Measurements from ENCODE around the gene STK11IP.

Gene STK11IP

DNA sequence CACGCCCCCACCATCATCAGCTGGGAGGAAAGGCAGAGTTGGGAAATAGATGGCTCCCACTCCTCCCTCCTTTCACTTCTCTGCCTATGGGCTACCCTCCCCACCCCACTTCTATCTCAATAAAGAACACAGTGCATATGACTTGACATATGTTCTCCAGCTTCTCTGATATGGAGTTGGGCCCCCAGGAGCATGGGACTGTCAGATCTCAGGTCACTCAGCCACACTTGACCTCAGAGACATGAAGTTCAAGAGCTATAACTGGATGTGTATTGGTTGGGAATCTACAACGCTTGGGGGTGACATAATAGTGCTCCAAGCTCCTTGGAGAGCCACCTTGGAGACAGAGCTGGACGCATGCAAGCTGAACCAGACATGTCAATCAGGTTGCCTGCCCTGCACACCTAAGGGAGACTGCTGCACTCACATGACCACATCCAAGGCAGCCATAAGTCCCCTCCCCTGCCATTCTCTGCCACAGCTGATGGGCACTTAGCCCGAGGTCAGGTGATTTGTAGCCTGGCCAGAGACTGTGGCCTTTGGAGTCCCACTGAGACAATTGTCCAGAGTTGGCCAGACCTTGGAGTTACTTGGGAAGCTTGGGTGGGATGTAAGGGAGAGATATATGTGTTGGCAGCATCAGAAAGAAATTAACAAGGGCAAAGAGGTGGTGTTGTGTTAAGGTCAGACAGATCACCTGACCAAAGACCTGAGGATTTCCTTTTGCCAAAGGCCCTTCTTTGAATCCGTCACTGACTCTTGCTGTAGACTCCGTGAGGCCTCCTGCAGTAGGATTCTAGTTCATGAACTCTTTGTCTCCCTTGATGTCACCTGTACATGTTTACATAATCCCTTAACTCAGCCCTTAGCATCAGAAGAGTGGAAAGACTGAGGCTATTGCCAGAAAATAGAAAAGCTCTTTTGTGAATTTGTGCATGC, 21.8 kb upstream of the STK11IP start:
- H3K4me3 ChIP-seq, result no peak overlapping the region
- no peak overlapping the region for H3K27ac ChIP-seq

DNA sequence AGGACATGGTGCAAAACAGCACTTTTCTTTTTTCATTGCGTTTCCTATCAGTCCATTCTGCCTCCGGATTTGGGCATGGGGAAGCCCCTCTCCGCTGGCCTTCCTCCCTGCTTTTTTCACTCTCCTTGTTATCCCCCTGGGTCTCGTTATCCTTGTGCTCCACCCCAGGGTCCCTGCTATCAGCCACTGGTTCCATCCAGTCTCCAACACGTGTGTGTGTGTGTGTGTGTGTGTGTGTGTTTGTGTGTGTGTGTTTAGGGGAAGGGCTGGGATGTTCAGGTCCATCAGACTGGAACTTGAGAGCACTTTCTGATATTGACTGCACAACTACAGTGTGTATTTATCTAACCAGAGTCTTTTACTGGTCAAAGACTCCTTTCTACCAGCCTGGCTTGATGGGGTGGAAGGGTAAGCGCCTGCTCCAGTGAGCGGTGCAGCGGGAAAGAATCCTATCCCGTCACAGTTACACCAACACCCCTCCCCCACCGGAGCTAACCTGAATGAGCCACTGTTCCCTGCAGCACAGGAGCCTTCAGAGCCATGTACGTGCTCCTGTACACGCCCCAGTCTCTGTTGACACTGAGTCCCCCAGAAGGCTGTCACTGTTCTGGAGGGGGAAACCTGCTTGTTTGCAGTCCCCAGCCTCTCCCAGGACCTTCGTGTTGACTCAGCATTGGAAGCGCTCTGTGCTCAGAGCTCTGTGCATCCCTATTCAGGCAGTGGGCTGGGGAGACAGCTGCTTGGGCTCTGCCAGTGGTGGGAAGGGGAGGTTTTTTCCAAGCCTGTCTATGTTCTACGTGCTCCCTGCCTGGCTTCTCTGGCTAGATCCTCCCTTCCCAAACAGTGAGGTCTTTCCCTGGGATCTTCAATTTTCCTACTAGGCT, 20.9 kb upstream of the STK11IP start:
- H3K4me3 ChIP-seq, result no peak overlapping the region
- no peak overlapping the region for H3K27ac ChIP-seq

DNA sequence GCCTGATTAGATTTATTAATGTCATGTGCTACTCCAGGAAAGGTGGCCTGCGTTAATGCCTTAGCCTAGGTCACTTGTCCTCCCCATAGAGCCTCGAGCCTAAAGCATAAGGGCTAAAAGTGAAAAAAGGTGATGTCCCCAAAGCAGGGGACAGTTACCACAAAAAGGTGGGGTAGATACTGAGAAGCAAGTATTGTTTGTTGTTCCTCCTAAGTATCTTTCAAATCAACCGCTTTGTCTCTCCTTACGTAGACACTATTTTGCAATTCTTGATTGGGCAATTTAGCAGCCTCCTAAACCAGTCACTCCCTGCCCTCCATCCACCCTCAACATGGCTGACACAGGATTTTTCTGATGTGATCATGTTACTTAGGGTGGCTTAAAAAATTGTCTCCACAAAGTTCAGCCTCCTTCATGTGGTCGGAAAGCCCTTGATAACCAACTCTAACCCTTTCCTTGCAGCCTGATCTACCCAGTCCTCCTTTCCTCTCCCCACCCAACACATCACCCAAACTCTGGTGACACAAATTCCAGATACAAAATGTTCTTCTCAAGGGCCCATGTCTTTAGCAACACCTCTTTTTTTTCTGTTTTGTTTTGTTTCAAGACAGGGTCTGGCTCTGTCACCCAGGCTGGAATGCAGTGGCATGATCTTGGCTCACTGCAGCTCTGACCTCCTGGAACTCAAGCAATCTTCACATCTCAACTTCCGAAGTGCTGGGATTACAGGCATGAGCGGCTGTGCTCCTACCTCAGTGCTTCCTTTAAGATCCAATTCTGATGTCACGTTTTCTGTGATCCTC, 18.6 kb upstream of the STK11IP start:
- Histone ChIP-seq H3K27ac (no peak overlapping the region), H3K4me3 (no peak overlapping the region)

DNA sequence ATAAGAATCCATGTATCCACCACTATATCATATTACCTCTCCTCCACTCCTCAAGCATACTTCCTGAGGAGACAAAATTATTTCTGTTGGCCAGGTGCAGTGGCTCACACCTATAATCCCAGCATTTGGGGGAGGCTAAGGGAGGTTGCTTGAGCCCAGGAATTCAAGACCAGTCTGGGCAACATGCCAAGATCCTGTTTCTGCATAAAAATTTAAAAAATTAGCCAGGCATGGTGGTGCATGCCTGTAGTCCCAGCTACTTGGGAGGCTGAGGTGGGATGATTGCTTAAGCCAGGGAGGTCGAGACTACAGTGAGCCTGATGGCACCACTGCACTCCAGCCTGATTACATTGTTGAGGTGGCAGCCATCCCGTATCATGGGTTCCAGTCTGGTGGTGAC, 16.3 kb upstream of the STK11IP start:
- H3K4me3 ChIP-seq, result no peak overlapping the region
- H3K27ac ChIP-seq, result no peak overlapping the region

DNA sequence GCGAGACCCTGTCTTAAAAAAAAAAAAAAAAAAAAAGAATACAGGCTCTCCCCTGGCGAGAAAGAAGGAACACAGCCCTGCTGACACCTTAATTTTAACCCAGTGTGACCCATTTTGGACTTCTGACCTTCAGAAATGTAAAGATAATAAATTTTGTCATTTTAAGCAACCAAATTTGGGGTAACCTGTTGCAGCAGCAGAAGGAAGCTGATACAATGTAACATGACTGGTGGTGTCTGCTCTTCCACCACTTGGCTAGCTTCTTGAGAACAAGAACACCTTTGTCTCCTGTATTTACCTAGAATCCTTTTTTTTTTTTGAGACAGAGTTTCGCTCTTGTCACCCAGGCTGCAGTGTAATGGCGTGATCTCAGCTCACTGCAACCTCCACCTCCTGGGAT, 6.6 kb upstream of the STK11IP start:
- Histone ChIP-seq H3K27ac (no peak overlapping the region), H3K4me3 (no peak overlapping the region)

DNA sequence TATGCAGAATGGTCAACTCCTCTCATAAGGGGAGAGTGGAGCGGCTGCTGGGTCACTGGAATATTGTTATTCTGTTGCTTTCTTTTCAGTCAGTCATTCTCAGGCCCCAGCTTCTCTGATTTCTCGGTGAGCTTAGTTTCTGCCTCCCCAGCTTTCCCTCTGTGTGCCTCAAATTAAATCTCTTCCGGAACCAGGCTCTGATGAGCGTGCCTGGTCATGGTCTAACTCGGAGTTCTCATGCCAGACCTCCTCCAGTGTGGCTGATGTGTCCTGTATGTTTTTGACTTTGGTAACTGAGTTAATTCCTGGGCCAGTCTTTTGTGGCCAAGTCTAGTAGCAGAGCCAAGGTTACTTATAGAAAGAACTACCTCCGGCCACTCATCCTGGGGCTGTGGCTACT, 4.9 kb upstream of the STK11IP start:
- no peak overlapping the region for H3K27ac ChIP-seq

DNA sequence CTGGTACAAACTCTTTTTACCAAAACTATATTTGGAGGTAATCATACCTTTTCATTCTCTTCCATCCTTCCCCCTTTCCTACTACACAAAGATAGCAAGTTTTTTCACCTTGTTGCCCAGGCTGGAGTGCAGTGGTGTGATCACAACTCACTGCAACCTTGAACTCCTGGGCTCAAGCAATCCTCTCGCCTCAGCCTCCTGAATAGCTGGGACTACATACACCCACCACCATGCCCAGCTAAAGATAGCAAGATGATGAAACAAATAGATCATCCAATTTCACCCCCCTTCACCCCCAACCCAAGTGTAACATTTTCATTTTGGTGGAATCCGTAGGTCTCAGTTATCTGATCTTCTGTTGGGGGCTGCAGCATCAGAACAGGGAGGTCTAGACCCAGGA, 4.5 kb upstream of the STK11IP start:
- Histone ChIP-seq H3K27ac (no peak overlapping the region), H3K4me3 (no peak overlapping the region)

More for the DNA sequence above, 4.9 kb upstream of the STK11IP start:
- no peak overlapping the region for H3K4me3 ChIP-seq

DNA sequence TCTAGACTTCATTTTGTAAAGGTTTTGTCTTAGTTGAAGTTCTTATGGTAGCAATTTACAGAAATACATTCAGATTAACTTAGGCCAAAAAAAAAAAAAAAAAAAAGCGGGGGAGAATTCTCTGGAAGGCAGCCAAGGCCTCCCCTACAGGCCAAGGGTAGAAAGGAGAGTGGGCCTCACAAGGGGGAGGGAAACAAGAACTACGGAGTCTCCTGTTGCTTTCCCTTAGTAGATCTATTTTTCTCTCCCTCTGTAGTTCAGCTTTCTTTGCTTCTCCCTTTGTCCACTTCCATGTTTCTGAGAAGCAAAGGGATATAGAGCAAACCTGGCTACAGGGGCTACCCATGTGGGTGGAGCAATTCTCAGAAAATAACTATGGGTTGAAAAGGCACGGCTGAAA, 2.4 kb upstream of the STK11IP start:
- Histone ChIP-seq H3K27ac (no peak overlapping the region), H3K4me3 (no peak overlapping the region)

DNA sequence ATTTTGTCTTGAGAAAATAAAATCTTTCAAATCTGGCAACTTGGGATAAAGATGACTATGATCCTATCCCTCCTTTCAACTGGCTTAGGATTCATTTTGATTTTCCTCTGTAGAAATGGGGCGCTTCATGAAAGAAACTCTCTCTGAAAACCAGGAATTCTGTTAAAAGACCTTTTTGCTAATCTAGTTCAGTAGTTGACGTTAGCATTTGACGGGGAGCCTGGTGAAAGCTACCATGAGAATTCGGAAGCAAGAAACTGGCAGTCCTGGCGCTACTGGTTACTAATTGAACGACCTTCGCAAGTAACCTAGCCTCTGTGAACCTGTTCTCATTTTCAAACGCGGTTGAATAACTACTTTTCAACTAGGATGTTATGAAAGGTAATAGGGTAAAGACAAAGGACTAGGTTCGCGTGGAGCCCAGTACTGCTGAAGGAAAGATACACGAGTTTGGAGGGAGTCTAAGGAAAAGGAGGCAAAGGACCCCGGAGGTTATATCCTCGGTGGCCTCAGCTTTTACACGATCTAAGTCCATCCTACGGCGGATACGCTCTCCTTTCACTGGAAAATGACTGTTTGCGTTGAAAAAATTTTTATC, 604 bp upstream of the STK11IP start:
- peak overlapping the region; percentile 43 to 83 (median 65) for H3K4me3 ChIP-seq
- peak overlapping the region in 20 of 21 experiments; percentile 72 to 96 (median 89) for H3K27ac ChIP-seq

DNA sequence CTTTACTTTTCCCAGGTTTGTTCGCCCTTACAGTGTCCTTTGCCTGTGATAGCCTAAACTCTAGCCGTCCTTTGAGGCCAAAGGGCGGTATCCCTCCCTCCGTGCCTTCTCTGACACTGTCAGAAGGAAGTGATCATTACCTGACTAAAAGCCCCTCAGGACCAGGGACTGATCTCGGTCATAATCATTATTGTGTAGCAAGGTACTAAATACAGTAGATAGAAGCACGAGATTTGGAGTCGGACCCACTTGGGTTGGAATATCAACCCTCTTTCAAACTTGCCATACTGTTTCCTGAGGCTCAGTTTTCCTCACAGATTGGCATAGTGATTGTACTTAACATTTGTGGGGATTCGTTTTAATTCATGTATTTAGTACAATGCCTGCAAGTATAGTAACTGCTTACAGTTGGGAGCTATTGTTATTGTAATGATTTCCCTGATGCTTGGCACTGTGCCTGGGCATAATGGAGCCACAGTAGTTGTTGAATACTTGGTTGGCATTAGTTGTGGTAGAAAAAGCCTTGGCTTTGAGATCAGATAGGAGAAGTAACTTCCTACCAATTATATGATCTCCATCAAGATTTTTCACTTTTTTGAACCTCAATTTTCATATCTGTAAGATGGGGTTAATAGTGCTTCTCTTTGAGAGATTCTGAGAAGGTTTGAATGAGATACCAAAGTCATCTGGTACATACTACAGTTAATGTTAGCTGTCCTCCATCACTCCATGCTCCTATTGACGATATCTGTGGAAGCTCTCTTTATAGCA, 836 bp downstream of the STK11IP start:
- H3K27ac ChIP-seq, result peak overlapping the region in 20 of 21 experiments; percentile 2 to 96 (median 89)
- H3K4me3 ChIP-seq, result peak overlapping the region; percentile 43 to 83 (median 65)

DNA sequence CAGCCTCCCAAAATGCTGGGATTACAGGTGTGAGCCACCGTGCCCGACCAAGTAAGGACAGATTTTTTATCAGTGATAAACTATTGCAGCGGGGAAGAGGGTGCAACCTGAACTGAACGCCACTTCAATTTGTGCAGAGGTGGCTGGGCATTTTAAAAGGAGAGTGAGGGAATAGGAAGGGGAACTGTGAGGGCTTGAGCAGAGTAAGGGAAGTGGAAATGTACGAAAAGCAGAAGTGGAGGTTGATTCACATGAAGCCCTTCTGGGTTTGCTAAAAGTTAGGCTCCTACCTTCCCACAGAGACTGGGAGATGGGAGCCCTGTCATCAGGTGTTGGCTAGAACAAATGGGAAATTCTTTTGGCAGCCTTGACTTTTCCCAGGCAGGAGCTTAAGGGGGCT, 6.1 kb downstream of the STK11IP start:
- H3K27ac ChIP-seq, result peak overlapping the region in 1 of 21 experiments; percentile 35
- H3K4me3 ChIP-seq, result no peak overlapping the region

DNA sequence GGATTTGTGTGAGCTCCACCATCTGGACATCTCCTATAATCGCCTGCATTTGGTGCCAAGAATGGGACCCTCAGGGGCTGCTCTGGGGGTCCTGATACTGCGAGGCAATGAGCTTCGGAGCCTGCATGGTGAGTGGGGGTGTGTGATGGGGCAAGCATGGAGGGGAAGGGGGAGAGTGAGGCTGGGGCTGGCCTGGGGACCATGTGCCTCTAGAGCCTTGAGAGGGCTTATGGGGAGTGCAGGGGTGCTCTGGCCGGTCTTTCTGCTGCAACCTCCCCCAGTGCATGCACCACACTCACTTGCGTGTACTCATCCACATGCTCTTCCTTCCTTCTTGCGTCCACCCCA, 7.9 kb downstream of the STK11IP start:
- Histone ChIP-seq H3K27ac (no peak overlapping the region), H3K4me3 (no peak overlapping the region)

DNA sequence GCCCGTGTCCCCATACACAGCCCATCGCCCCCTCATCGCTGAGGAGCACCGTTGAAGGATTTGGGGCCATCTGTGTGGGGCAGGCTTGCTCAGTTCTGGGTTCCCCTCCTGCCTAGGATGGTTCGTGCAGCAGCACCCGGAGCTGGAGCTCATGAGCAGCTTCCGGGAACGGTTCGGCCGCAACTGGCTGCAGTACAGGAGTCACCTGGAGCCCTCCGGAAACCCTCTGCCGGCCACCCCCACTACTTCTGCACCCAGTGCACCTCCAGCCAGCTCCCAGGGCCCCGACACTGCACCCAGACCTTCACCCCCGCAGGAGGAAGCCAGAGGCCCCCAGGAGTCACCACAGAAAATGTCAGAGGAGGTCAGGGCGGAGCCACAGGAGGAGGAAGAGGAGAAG, 10.3 kb downstream of the STK11IP start:
- no peak overlapping the region for H3K27ac ChIP-seq
- no peak overlapping the region for H3K4me3 ChIP-seq

DNA sequence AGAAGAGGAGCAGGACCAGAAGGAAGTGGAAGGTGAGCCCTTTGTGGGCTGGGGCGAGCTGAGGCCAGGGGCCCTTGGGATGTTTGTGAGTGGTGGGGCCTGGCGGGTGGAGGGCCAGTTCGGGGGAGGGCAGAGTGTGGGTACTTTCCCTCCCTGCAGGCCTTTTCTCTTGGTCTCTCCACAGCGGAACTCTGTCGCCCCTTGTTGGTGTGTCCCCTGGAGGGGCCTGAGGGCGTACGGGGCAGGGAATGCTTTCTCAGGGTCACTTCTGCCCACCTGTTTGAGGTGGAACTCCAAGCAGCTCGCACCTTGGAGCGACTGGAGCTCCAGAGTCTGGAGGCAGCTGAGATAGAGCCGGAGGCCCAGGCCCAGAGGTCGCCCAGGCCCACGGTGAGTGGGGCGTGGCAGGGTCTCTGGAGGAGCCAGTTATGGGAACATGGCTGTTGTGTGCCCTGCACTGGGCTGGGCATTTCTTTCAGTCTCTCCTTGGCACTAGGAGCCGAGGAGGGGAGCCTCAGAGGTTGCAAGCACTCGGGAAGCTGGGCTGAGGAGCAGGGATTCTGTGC, 10.8 kb downstream of the STK11IP start:
- Histone ChIP-seq H3K27ac (no peak overlapping the region), H3K4me3 (no peak overlapping the region)

DNA sequence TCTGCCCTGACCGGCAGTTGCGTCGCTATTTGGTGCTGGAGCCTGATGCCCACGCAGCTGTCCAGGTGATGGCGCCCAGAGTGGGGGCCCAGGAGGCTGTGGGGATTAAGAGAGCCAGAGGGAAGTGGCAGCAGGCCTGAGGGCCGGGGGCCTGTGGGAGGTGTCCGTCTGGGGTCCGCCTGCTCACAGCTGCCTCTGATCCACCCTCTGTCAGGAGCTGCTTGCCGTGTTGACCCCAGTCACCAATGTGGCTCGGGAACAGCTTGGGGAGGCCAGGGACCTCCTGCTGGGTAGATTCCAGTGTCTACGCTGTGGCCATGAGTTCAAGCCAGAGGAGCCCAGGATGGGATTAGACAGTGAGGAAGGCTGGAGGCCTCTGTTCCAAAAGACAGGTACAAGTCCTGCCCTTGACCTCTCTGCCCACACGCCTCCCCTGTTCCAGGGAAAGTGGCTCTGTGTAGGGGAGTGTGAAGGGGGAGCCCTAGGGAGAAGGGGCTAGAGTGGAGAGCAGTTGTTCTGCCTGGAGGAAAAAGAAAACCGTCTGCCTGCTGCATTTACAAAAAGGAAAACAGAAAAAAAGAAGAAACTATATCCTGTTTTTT, 11.6 kb downstream of the STK11IP start:
- Histone ChIP-seq H3K27ac (no peak overlapping the region), H3K4me3 (no peak overlapping the region)

DNA sequence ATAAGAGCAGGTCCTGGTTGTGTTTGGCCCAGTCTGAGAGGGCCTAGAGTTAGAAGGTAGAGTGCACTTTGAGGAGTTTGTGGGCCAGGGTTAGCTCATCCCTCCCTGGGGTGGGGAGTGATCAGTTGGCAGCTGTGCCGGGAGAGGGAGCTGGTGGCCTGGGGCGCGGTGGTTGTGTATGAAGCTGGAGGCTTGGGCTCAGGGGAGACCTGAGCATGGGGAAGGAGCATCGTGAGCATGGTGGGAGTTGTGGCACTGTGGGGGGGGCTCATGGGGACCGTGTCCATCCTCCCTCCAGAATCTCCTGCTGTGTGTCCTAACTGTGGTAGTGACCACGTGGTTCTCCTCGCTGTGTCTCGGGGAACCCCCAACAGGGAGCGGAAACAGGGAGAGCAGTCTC, 13.6 kb downstream of the STK11IP start:
- no peak overlapping the region for H3K27ac ChIP-seq
- H3K4me3 ChIP-seq, result no peak overlapping the region

DNA sequence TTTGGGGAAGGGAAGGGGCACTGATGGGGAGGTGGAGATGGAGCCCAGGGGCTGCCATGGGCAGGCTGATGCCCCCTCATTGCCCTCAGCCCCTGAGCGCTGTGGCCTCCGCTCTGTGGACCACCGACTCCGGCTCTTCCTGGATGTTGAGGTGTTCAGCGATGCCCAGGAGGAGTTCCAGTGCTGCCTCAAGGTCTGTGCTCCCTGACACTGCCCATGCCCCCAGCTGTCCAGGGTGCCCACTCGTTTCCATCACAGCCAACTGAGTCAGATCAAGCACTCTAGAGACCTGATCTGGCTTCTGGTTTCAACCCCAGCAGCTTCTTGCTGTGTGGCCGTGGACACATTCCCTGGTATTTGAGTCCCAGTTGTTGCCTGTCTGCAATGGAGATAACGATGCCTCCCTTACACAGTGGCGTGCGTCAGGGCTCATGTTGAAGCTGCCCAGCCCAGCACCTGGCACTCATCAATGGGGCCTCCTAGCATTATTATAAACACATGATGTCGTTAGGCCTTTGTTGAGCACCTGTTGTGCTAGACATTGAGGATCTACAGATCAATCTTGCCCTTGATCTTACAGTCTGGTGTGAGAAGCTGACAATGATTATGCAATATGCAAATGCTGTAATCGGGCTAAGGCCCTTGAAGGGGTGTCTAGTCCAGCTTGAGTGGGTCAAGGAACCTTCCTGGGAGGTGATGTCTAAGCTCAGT, 14.4 kb downstream of the STK11IP start:
- Histone ChIP-seq H3K4me3 (no peak overlapping the region), H3K27ac (no peak overlapping the region)

Measured in skin epidermis (tissue), 12 donors.